Activated naive CD4-positive, alpha-beta T cell treated with anti-CD3 and anti-CD28 coated beads for 36 hours (primary cell): ENCODE results near the gene ENDOV. TPM values are rescaled to one million over a fixed set of nuclear protein-coding genes. Genes with fewer than 3 reads are reported as not detected.

Source experiments
- CTCF ChIA-PET: fragments of 350-600 bp; sonication (Branson Sonifier 250); formaldehyde crosslinking; loops from one replicate; lab custom pipeline; 2021; ENCODE audit warnings: antibody characterized with exemption; lab: Charles Lee
- DNase-seq: peaks from one replicate; pipeline ENCODE4 v3.0.0-alpha.2; 2020
- H3K27ac Mint-ChIP-seq: one replicate; pipeline ENCODE4 v1.8.0; 2021; ENCODE audit warnings: mild to moderate bottlenecking, mixed read lengths
- H3K27me3 Mint-ChIP-seq: one replicate; pipeline ENCODE4 v1.8.0; 2021; ENCODE audit warnings: low read depth, mixed read lengths
- H3K36me3 Mint-ChIP-seq: one replicate; pipeline ENCODE4 v1.8.0; 2021; ENCODE audit warnings: low read depth, mixed read lengths
- H3K4me1 Mint-ChIP-seq: one replicate; pipeline ENCODE4 v1.8.0; 2021; ENCODE audit warnings: low read depth, mixed read lengths
- H3K4me3 Mint-ChIP-seq: one replicate; pipeline ENCODE4 v1.8.0; 2021; ENCODE audit warnings: mild to moderate bottlenecking, moderate library complexity, mixed read lengths
- H3K9me3 Mint-ChIP-seq: one replicate; pipeline ENCODE4 v1.8.0; 2021; ENCODE audit warnings: mixed read lengths
- intact Hi-C: fragments of 100-400 bp; cut with micrococcal nuclease; formaldehyde crosslinking; loops from one replicate; pipeline ENCODE4 v1.15.1; 2023
- total RNA-seq, 2 experiments: library from RNA; stranded (reverse); gene quantifications; one replicate each; pipeline ENCODE4 v1.2.3, GENCODE V29; 2021

ENDOV gene
- total RNA-seq, 2 experiments from 2014 or later: 9.0 to 11.7 TPM

DNA sequence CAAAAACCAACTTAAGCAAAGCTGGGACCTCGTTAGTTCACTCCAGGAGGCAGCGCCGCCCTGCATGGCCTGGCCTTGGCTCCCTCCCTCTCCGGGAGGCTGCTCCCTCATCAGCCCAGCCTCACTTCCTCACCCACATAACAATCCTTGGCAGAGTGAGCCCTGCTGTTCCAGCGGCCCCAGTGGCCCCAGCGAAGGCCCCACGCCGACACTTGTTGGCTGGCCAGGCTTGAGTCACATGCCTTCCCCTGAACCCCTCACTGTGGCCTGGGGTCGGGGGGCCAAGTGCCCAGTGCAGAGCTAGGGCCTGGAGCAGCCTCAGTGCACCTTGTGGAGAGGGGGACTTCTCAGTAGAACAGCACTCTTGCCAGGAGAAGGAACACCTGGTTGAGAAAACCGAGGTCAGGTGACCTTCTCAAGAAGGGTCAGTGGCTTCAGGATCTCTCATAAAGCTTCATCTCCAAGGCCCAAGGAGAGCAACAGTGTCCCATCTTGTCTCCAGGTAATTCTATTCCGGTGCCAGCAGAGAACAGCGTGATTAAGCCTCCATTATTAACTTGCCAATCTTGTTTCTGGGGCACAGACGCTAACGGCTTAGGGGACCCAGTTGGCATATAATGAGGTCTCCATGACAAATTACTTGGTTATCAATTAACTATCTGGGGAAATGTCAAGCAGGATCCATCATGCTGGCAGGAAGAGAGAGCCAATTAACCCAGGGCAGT lies 26.8 kb downstream of the ENDOV start:
- CTCF ChIA-PET: interaction anchor here (1.6 kb wide), 1 partner anchor 529 kb away, joined by 3 read pairs; no protein-coding TSS in a partner anchor
- no peaks in the 10 kb centered on the region for H3K27me3 Mint-ChIP-seq
- H3K36me3 Mint-ChIP-seq: no peaks in the 10 kb centered on the region
- no peaks in the 10 kb centered on the region for H3K4me1 Mint-ChIP-seq
- H3K27ac Mint-ChIP-seq: no peak overlapping the region
- intact Hi-C loops: loop anchor here (1.0 kb wide), 1 partner anchor 13 kb away; no protein-coding TSS in a partner anchor
- H3K4me3 Mint-ChIP-seq: no peak overlapping the region
- H3K9me3 Mint-ChIP-seq: no peaks in the 10 kb centered on the region
- no peak for DNase-seq

DNA sequence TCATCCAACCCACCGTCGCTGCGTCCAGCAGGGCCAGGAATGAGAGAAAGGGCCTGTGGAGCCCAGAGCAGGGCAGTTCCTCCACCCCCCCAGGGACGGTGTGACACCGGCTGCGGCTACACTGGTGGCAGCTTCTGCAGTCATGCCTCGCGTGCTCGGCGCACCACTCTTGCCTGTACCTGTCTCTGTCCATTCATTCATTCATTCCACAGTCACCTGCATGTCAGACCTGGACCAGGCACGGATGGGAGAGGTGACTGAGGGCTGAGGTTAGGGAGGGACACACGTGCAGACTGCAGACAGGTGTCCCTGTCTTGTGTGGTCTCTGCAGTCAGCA lies 27.3 kb downstream of the ENDOV start:
- Mint-ChIP-seq H3K27ac (no peak overlapping the region), H3K9me3 (no peaks in the 10 kb centered on the region), H3K4me1 (no peaks in the 10 kb centered on the region), H3K27me3 (no peaks in the 10 kb centered on the region), H3K4me3 (no peak overlapping the region), H3K36me3 (no peaks in the 10 kb centered on the region)
- intact Hi-C loops: no loop called here
- CTCF ChIA-PET: no interaction called here
- DNase-seq: no peak

DNA sequence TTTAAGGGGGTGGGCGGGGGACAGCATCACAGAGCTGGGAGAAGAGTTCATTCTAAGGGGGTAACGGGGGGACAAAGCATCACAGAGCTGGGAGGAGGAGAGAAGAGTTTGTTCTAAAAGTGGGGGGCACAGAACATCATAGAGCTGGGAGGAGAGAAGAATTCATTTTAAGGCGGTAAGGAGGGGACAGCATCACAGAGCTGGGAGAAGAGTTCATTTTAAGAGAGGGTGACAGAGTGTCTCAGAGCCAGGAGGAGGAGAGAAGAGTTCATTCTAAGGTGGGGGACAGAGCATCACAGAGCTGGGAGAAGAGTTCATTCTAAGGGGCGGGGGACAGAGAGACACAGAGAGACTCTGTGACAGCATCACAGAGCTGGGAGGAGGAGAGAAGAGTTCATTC lies 27.8 kb downstream of the ENDOV start:
- no peak for DNase-seq
- no peaks in the 10 kb centered on the region for H3K36me3 Mint-ChIP-seq
- intact Hi-C loops: no loop called here
- no peak overlapping the region for H3K4me3 Mint-ChIP-seq
- CTCF ChIA-PET: no interaction called here
- H3K9me3 Mint-ChIP-seq: no peaks in the 10 kb centered on the region
- H3K4me1 Mint-ChIP-seq: no peaks in the 10 kb centered on the region
- H3K27ac Mint-ChIP-seq: no peak overlapping the region
- H3K27me3 Mint-ChIP-seq: no peaks in the 10 kb centered on the region

DNA sequence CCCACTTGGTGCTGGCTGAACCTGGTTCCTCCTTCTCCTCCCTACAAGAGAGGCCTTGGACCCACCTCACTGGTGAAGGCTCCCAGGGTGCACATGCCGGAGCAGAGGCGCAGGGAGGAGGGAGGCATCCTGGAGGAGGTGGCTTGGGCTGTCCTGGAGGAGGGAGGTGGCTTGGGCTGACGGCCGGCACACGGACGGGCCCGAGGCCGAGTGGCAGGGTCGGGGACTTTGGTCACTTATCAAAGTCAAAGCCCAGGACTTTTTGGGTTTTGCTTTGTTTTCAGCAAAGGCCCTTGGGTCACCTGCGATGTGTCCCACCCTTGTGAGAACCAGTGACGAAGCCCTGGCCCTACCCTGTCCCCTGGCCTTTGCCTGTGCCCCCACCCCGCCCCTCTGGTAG lies 28.5 kb downstream of the ENDOV start:
- Mint-ChIP-seq H3K36me3 (no peaks in the 10 kb centered on the region), H3K27ac (no peak overlapping the region), H3K27me3 (no peaks in the 10 kb centered on the region), H3K4me1 (no peaks in the 10 kb centered on the region), H3K9me3 (no peaks in the 10 kb centered on the region), H3K4me3 (no peak overlapping the region)
- no peak for DNase-seq
- CTCF ChIA-PET: no interaction called here
- intact Hi-C loops: no loop called here

DNA sequence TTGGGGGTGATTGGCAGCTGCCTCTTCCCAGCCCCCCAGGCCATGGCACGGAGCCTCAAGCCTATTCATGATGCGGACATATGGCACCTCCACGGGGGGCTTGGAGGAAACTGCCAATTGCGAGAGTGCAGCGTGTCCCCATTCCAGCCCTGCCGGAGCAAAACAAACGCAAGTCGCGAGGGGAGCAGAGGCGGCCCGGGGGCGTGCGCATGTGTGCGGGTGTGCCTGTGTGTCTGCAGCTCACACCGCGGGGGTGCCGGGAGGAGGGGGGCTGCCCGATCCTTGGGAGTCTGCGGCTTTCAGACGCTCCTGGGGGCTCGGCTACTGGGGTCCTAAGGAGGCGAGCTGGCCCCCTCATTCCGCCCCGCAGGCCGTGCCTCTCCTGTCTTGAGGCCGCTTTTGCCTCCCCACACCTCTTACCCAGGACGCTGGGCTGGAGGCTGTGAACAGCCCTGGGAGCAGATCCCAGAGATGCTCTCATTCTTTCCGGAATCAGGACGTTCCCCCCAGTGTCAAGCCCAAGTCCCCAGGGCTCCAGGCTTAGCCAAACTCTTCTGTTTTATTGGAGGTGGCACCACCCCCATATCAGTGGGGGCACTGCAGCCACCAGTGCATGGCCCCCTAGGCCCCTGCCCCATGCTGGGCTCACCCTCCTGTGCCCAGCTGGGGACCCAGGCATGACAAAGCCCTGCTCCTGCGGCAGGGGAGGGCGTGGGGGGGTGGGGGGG lies 29.1 kb downstream of the ENDOV start:
- H3K4me3 Mint-ChIP-seq: no peak overlapping the region
- H3K9me3 Mint-ChIP-seq: no peaks in the 10 kb centered on the region
- DNase-seq: no peak
- no peaks in the 10 kb centered on the region for H3K27me3 Mint-ChIP-seq
- no peaks in the 10 kb centered on the region for H3K36me3 Mint-ChIP-seq
- CTCF ChIA-PET: no interaction called here
- H3K4me1 Mint-ChIP-seq: no peaks in the 10 kb centered on the region
- intact Hi-C loops: no loop called here
- H3K27ac Mint-ChIP-seq: no peak overlapping the region

DNA sequence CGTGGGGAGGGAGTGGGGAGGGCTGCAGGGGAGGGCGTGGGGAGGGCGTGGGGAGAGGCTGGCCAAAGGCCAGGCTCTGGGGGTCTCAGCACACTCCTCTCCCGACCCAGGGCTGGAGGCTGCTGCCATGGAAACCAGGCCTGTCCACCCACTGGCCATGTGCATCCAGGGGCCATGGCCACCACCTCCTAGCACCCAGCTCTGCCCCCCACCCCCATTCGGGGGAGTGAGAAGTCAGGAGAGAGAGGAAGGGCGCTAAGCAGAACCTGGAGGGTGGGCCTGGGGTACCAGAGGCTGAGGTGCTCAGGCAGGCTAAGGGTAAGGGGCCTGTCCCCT lies 29.6 kb downstream of the ENDOV start:
- CTCF ChIA-PET: no interaction called here
- no peaks in the 10 kb centered on the region for H3K36me3 Mint-ChIP-seq
- no peak overlapping the region for H3K4me3 Mint-ChIP-seq
- no peak overlapping the region for H3K27ac Mint-ChIP-seq
- DNase-seq: no peak
- no peaks in the 10 kb centered on the region for H3K27me3 Mint-ChIP-seq
- no peaks in the 10 kb centered on the region for H3K9me3 Mint-ChIP-seq
- no peaks in the 10 kb centered on the region for H3K4me1 Mint-ChIP-seq
- intact Hi-C loops: no loop called here

DNA sequence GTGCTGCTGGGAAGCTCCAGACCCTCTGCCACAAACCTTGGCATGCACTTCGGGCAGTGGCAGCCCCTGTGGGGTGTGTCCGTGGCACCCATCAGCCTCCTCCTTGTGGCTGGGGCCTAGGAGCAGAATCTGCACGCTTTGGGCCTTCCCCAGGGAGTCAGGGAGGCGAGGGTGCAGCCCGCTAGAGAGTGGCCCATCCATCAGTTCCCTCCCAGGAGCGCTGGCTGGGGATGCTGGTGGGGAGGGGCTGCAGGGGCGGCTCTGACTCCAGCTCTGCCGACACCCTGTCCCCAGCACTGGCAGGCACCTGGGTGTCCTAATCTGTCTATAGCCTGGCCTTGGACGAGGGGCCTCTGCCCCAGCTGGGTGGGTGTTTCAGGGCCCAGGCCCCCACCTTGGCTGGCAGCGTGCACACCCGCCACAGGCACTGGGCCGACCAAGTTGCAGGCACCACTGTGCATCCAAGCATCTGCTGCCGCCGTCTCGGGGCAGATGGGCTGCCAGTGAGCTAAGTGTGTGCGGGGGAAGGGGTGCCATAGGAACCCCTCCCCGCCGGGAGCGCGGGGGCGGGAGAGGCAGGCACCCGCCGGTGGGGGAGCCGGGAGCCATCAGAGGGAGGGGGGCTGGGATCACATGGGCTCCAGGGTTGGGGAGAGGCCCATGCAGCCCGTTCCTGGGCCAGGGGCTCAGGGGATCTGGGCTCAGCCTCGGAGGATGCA lies 30.2 kb downstream of the ENDOV start:
- H3K27me3 Mint-ChIP-seq: no peaks in the 10 kb centered on the region
- H3K27ac Mint-ChIP-seq: no peak overlapping the region
- H3K36me3 Mint-ChIP-seq: no peaks in the 10 kb centered on the region
- H3K4me3 Mint-ChIP-seq: no peak overlapping the region
- intact Hi-C loops: no loop called here
- H3K4me1 Mint-ChIP-seq: no peaks in the 10 kb centered on the region
- no peaks in the 10 kb centered on the region for H3K9me3 Mint-ChIP-seq
- CTCF ChIA-PET: no interaction called here
- DNase-seq: no peak

DNA sequence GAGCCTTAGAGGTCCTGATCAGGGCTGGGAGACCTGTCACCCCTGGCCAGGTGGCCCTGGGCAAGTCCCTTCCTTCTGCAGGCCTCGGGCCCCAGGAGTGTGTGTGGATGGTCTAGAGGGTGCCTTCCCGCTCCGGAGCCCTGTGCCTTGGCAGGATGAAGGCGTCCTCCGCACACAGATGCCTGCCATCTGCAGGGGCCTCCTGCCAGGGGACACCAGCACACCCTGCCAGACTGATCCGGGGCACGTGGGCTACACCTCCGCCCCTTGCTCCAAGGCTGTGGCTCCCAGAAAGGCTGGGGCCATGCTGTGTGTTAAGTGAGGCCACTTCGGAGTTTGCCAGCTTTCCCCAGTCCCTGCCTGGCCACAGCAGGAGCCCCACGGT lies 30.8 kb downstream of the ENDOV start:
- Mint-ChIP-seq H3K36me3 (no peaks in the 10 kb centered on the region), H3K27ac (no peak overlapping the region), H3K9me3 (no peaks in the 10 kb centered on the region), H3K4me3 (no peak overlapping the region), H3K27me3 (no peaks in the 10 kb centered on the region), H3K4me1 (no peaks in the 10 kb centered on the region)
- no peak for DNase-seq
- intact Hi-C loops: no loop called here
- CTCF ChIA-PET: no interaction called here

DNA sequence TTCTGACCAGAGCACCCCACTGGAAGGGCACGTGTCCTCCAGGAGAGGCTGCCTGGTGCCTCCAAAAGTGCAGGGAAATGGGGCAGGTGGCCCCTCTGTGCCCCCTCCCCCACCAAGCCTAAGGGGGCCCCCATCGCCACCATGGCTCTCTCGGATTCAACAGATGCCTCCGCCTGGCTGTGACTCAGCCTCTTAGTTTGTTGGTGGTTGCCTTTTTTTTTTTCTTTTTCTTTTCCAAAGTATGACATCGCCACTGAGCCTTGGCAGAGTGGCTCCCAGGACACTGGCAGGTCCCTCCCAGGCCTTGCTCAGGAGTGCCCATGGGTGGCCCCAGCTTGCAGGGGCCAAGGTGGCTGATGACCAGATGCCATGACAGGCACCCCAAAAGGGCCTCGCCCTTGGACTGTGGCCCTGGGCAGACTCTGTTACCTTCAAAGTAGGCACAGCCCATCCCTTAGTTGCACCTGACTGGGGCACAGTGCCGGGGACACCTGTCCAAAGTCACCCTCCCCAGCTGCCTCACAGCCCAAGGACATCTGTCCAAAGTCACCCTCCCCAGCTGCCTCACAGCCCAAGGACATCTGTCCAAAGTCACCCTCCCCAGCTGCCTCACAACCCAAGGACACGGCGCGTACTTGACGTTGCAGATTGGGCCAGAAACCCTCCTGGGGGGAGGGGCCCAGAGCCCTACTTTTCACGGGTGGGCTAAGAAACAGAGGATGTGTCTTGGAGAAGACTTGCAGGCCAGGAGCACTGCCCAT lies 31.9 kb downstream of the ENDOV start:
- no peak overlapping the region for H3K27ac Mint-ChIP-seq
- H3K36me3 Mint-ChIP-seq: no peaks in the 10 kb centered on the region
- intact Hi-C loops: no loop called here
- H3K9me3 Mint-ChIP-seq: no peaks in the 10 kb centered on the region
- DNase-seq: no peak
- no peaks in the 10 kb centered on the region for H3K4me1 Mint-ChIP-seq
- CTCF ChIA-PET: no interaction called here
- H3K27me3 Mint-ChIP-seq: no peaks in the 10 kb centered on the region
- no peak overlapping the region for H3K4me3 Mint-ChIP-seq

DNA sequence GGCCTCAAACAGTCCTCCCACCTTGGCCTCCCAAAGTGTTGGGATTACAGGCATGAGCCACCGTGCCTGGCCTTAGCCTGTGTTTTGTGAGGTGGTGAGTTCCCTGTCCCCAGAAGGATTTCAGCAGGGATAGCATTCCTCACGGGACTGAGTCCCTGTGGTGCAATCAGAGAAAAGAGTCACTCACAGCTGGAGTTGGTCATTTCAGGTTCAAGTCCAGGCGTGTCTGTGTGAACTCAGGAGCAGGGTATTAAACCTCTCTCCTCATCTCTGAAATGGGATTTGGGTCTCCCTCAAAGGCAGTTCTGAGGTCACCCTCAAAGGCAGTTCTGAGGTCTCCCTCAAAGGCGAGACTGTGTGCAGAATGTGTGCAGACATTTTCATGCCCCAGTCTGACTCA lies 32.8 kb downstream of the ENDOV start:
- intact Hi-C loops: no loop called here
- H3K9me3 Mint-ChIP-seq: no peaks in the 10 kb centered on the region
- CTCF ChIA-PET: no interaction called here
- H3K27me3 Mint-ChIP-seq: no peaks in the 10 kb centered on the region
- DNase-seq: no peak
- H3K27ac Mint-ChIP-seq: no peak overlapping the region
- H3K4me1 Mint-ChIP-seq: no peaks in the 10 kb centered on the region
- no peaks in the 10 kb centered on the region for H3K36me3 Mint-ChIP-seq
- no peak overlapping the region for H3K4me3 Mint-ChIP-seq

DNA sequence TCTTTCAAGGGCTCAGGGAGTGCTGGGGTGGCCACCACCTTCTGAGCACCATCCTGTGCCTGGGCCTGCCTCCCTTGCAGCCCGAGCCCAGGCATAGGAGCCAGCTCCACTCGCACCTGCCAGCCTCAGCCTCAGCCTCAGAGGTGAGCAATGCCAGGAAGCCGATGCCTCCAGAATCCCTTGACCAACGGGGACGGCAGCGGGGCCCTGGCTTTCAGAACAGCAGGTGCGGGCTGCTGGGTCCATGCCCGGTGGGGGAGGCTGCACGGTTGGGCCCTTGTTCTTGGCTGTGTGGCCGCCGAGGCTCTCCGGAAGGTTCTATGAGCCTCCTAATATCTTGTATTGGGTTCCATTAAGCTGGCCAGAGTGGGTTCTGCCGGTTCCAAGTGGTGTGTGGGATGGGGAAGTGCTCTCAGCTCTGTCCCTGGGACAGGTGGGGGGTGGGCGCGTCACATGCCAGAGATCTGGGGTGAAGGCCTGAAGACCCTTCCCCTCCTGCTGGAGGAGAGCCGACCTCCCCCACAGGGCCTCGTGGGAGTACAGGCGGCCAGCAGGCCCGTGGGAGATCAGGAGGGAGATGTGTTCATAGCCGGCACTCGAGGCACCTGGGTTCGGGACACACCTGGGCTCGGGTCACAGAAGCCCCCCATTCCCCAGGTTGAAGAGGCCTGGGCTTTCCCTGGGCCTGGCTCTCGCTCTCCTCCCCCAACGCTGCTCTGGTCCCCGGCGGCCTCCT lies 34.4 kb downstream of the ENDOV start:
- peaks cover 2% of the 10 kb centered on the region for H3K36me3 Mint-ChIP-seq
- intact Hi-C loops: no loop called here
- CTCF ChIA-PET: no interaction called here

More for the DNA sequence above, 34.4 kb downstream of the ENDOV start:
- H3K4me1 Mint-ChIP-seq: peaks cover 11% of the 10 kb centered on the region
- DNase-seq: no peak
- no peaks in the 10 kb centered on the region for H3K27me3 Mint-ChIP-seq
- no peak overlapping the region for H3K4me3 Mint-ChIP-seq
- no peaks in the 10 kb centered on the region for H3K9me3 Mint-ChIP-seq
- H3K27ac Mint-ChIP-seq: no peak overlapping the region
